Calu3 (cell line): ENCODE data around the gene ARGFX. TPM values are rescaled to one million over a fixed set of nuclear protein-coding genes. Genes with fewer than 3 reads are reported as not detected.

Experiments
- BruUV-seq: library from RNA; stranded (reverse); fragments of 400-500 nt; replicated peaks from 2 replicates; lab custom pipeline; 2021; lab: Mats Ljungman, UMichigan
- CTCF ChIA-PET: fragments of 300-600 bp; sonication (Branson Sonifier 250); formaldehyde crosslinking; loops from one replicate; lab custom pipeline; 2022; ENCODE audit warnings: antibody characterized with exemption; lab: Charles Lee
- DNase-seq: peaks from one replicate; pipeline ENCODE4 v3.0.0; 2022
- H3K27ac Mint-ChIP-seq: one replicate; pipeline ENCODE4 v1.8.0; 2022; ENCODE audit warnings: mixed read lengths; ENCODE audit not compliant: unreplicated experiment
- H3K27me3 Mint-ChIP-seq: one replicate; pipeline ENCODE4 v1.8.0; 2022; ENCODE audit warnings: mixed read lengths; ENCODE audit not compliant: unreplicated experiment
- H3K36me3 Mint-ChIP-seq: one replicate; pipeline ENCODE4 v1.8.0; 2022; ENCODE audit warnings: mild to moderate bottlenecking, moderate library complexity, mixed read lengths; ENCODE audit not compliant: insufficient read depth, unreplicated experiment
- H3K4me1 Mint-ChIP-seq: one replicate; pipeline ENCODE4 v1.8.0; 2022; ENCODE audit warnings: mild to moderate bottlenecking, low read depth, mixed read lengths; ENCODE audit not compliant: unreplicated experiment
- H3K4me3 Mint-ChIP-seq: one replicate; pipeline ENCODE4 v1.8.0; 2022; ENCODE audit warnings: mild to moderate bottlenecking, low read depth, moderate library complexity, mixed read lengths; ENCODE audit not compliant: unreplicated experiment
- H3K9me3 Mint-ChIP-seq: one replicate; pipeline ENCODE4 v1.8.0; 2022; ENCODE audit warnings: low read depth, mixed read lengths; ENCODE audit not compliant: unreplicated experiment
- CTCF ChIP-seq: fragments of 200-600 bp; IDR thresholded peaks from one replicate; pipeline ENCODE4 v1.8.0; 2022; ENCODE audit warnings: antibody characterized with exemption; ENCODE audit not compliant: unreplicated experiment
- intact Hi-C: fragments of 100-400 bp; cut with micrococcal nuclease; formaldehyde crosslinking; loops from one replicate; pipeline ENCODE4 v1.10.0; 2022; ENCODE audit not compliant: unreplicated experiment
- total RNA-seq: library from RNA; stranded (reverse); gene quantifications from 2 replicates; pipeline ENCODE4 v1.2.3, GENCODE V29; 2022

The ARGFX gene
- total RNA-seq, 1 experiment from 2014 or later, result not detected

GRCh38 chr3:121606106-121606505, 38.4 kb downstream of the ARGFX start:
- no peaks in the 10 kb centered on the region for H3K27me3 Mint-ChIP-seq
- BruUV-seq, result no TSS peak
- TF ChIP-seq CTCF, result no peak
- H3K9me3 Mint-ChIP-seq, result no peaks in the 10 kb centered on the region
- H3K27ac Mint-ChIP-seq, result no peak overlapping the region
- DNase-seq, result no peak
- intact Hi-C loops, result no loop called here
- CTCF ChIA-PET, result no interaction called here
- no peaks in the 10 kb centered on the region for H3K4me1 Mint-ChIP-seq
- no peaks in the 10 kb centered on the region for H3K36me3 Mint-ChIP-seq
- H3K4me3 Mint-ChIP-seq, result no peak overlapping the region

Other genes starting within 250 kb of the ARGFX start
- gene POLQ, start 22.0 kb upstream of the ARGFX start, total RNA-seq, result 13.7 and 15.5 TPM in 2 replicates
- not detected in 2 replicates for gene FBXO40, start 25.4 kb downstream of the ARGFX start, total RNA-seq
- 1.2 and 2.5 TPM in 2 replicates for gene HCLS1, start 93.0 kb downstream of the ARGFX start, total RNA-seq
- 42.4 and 42.8 TPM in 2 replicates for gene GOLGB1, start 181.8 kb downstream of the ARGFX start, total RNA-seq